HepG2 (cell line): ENCODE data around the gene TATDN2. TPM values are rescaled to one million over a fixed set of nuclear protein-coding genes. Genes with fewer than 3 reads are reported as not detected.

Experiments
- BRF2 ChIP-seq: sonication (generic); formaldehyde crosslinking; IDR thresholded peaks from 2 replicates; pipeline ENCODE4 v1.8.1; 2022; ENCODE audit warnings: mild to moderate bottlenecking, missing genetic modification reagents
- EEA1 ChIP-seq: sonication (generic); formaldehyde crosslinking; IDR thresholded peaks from 2 replicates; pipeline ENCODE4 v1.5.1; 2020; ENCODE audit warnings: mild to moderate bottlenecking, missing genetic modification reagents, borderline replicate concordance
- ELF1 ChIP-seq: sonication (generic); formaldehyde crosslinking; IDR thresholded peaks from 2 replicates; pipeline ENCODE4 v1.4.0; 2020; ENCODE audit warnings: missing genetic modification reagents
- FOXO1 ChIP-seq: sonication (generic); formaldehyde crosslinking; IDR thresholded peaks from 2 replicates; pipeline ENCODE4 v1.4.0; 2020; ENCODE audit warnings: missing genetic modification reagents
- GABPB1 ChIP-seq: IDR thresholded peaks from 2 replicates; pipeline ENCODE4 v1.6.1; 2016; ENCODE audit warnings: mild to moderate bottlenecking, missing genetic modification reagents, moderate library complexity, missing compliant biosample characterization
- HNRNPK ChIP-seq: fragments of 200-400 bp; formaldehyde crosslinking; IDR thresholded peaks from 2 replicates; pipeline ENCODE4 v1.6.1; 2018; ENCODE audit warnings: low read length, low read depth, moderate library complexity, mild to moderate bottlenecking; ENCODE audit not compliant: poor library complexity, severe bottlenecking
- PCBP2 ChIP-seq: fragments of 200-400 bp; formaldehyde crosslinking; optimal IDR thresholded peaks from 2 replicates; pipeline ENCODE3; 2018; ENCODE audit warnings: low read length, low read depth; ENCODE audit not compliant: poor library complexity, severe bottlenecking
- PRPF4 ChIP-seq: fragments of 200-400 bp; formaldehyde crosslinking; IDR thresholded peaks from 2 replicates; pipeline ENCODE4 v1.6.1; 2016; ENCODE audit warnings: low read length, low read depth; ENCODE audit not compliant: poor library complexity, severe bottlenecking
- RFXANK ChIP-seq: IDR thresholded peaks from 2 replicates; pipeline ENCODE4 v1.6.1; 2016
- ZKSCAN8 ChIP-seq: IDR thresholded peaks from 2 replicates; pipeline ENCODE4 v1.6.1; 2016; ENCODE audit warnings: borderline replicate concordance, missing genetic modification reagents, missing compliant biosample characterization
- ZNF10 ChIP-seq: sonication (generic); formaldehyde crosslinking; IDR thresholded peaks from 2 replicates; pipeline ENCODE4 v1.4.0; 2020; ENCODE audit warnings: mild to moderate bottlenecking, low read depth, missing genetic modification reagents, borderline replicate concordance
- ZNF101 ChIP-seq: sonication (generic); formaldehyde crosslinking; IDR thresholded peaks from 2 replicates; pipeline ENCODE4 v1.4.0; 2020; ENCODE audit warnings: mild to moderate bottlenecking, low read depth, missing genetic modification reagents, borderline replicate concordance
- ZNF17 ChIP-seq: sonication (generic); formaldehyde crosslinking; IDR thresholded peaks from 2 replicates; pipeline ENCODE4 v1.5.0; 2020; ENCODE audit warnings: mild to moderate bottlenecking, missing genetic modification reagents
- ZNF292 ChIP-seq: sonication (generic); formaldehyde crosslinking; IDR thresholded peaks from 2 replicates; pipeline ENCODE4 v1.8.1; 2022; ENCODE audit warnings: mild to moderate bottlenecking, low read depth, missing genetic modification reagents, borderline replicate concordance
- ZNF343 ChIP-seq: sonication (generic); formaldehyde crosslinking; IDR thresholded peaks from 2 replicates; pipeline ENCODE4 v1.4.0; 2020; ENCODE audit warnings: mild to moderate bottlenecking, missing genetic modification reagents
- ZNF451 ChIP-seq: sonication (generic); formaldehyde crosslinking; IDR thresholded peaks from 2 replicates; pipeline ENCODE4 v1.5.0; 2020; ENCODE audit warnings: mild to moderate bottlenecking, missing genetic modification reagents
- ZNF512 ChIP-seq: sonication (generic); formaldehyde crosslinking; IDR thresholded peaks from 2 replicates; pipeline ENCODE4 v1.4.0; 2020; ENCODE audit warnings: mild to moderate bottlenecking, missing genetic modification reagents
- ZNF614 ChIP-seq: IDR thresholded peaks from 2 replicates; pipeline ENCODE4 v1.6.1; 2018; ENCODE audit warnings: missing biosample characterization, missing genetic modification reagents, inconsistent platforms, borderline replicate concordance
- ZNF703 ChIP-seq: sonication (generic); formaldehyde crosslinking; IDR thresholded peaks from 2 replicates; pipeline ENCODE4 v1.5.1; 2020; ENCODE audit warnings: missing genetic modification reagents, mild to moderate bottlenecking, moderate library complexity, borderline replicate concordance
- ZNF879 ChIP-seq: sonication (generic); formaldehyde crosslinking; IDR thresholded peaks from 2 replicates; pipeline ENCODE4 v1.8.1; 2023; ENCODE audit warnings: missing genetic modification reagents
- polyA plus RNA-seq, 8 experiments: library from polyadenylated mRNA; depleted of rRNA in 3 of 8; stranded (reverse) in 7 of 8; unstranded in 1 of 8; fragments of >200 nt; fragmentation: Illumina TruSeq in 4 of 8; extraction: Trizol in 4 of 8; gene quantifications; 2 replicates each; pipeline versions ENCODE4 v1.2.1 to v1.2.3, GENCODE V29; 2011 to 2016; ENCODE audit warnings: low read depth in 4 of 8, missing spikeins in 1 of 8, mixed read lengths in 1 of 8; ENCODE audit not compliant: insufficient read depth in 1 of 8
- total RNA-seq, 5 experiments: library from RNA; depleted of rRNA; stranded (reverse); fragments of >200 nt; fragmentation: Illumina TruSeq; extraction: Trizol; gene quantifications; 2 replicates each; pipeline ENCODE4 v1.2.3, GENCODE V29; 2016; ENCODE audit warnings: low read depth in 1 of 5
- TF ChIP-seq, protein P1 (sequence below): sonication (generic); formaldehyde crosslinking; IDR thresholded peaks from 2 replicates; pipeline ENCODE4 v1.5.1; 2020; ENCODE audit warnings: mild to moderate bottlenecking, missing genetic modification reagents, borderline replicate concordance
- TF ChIP-seq, protein P2 (sequence below): sonication (generic); formaldehyde crosslinking; IDR thresholded peaks from 2 replicates; pipeline ENCODE4 v1.8.0; 2022; ENCODE audit warnings: missing genetic modification reagents, mild to moderate bottlenecking, inconsistent platforms, borderline replicate concordance
- TF ChIP-seq, protein P3 (sequence below): IDR thresholded peaks from 2 replicates; pipeline ENCODE4 v1.6.1; 2016; ENCODE audit warnings: low read depth, borderline replicate concordance

Gene TATDN2
- total and polyA plus RNA-seq, 2 of the 13 experiments (the other 11 are each of a cell fraction or from before 2014, with no cell fraction given): 12.1 to 21.9 TPM

GRCh38 chr3:10223676-10224639 lies 24.3 kb upstream of the TATDN2 start (continued):
- TF ChIP-seq ZNF512 (no peak), PCBP2 (no peak), RFXANK (CRISPR knock-in tag) (no peak), FOXO1 (CRISPR knock-in tag) (peak; percentile 24; the same call in 1 of the 2 replicates), ZNF614 (no peak), HNRNPK (no peak), ZKSCAN8 (no peak; the same call in 1 of the 2 replicates), ZNF343 (CRISPR knock-in tag) (no peak), ELF1 (CRISPR knock-in tag) (0 out of 2 replicates have a peak, but pooled peaks have one; percentile 19), ZNF451 (CRISPR knock-in tag) (no peak), ZNF292 (CRISPR knock-in tag) (0 out of 2 replicates have a peak, but pooled peaks have one; percentile 27), PRPF4 (no peak), ZNF703 (CRISPR knock-in tag) (no peak), BRF2 (CRISPR knock-in tag) (no peak), ZNF17 (no peak), ZNF10 (no peak), GABPB1 (no peak), EEA1 (CRISPR knock-in tag) (no peak), ZNF879 (CRISPR knock-in tag) (no peak), ZNF101 (no peak)
- TF ChIP-seq, protein P1, sequence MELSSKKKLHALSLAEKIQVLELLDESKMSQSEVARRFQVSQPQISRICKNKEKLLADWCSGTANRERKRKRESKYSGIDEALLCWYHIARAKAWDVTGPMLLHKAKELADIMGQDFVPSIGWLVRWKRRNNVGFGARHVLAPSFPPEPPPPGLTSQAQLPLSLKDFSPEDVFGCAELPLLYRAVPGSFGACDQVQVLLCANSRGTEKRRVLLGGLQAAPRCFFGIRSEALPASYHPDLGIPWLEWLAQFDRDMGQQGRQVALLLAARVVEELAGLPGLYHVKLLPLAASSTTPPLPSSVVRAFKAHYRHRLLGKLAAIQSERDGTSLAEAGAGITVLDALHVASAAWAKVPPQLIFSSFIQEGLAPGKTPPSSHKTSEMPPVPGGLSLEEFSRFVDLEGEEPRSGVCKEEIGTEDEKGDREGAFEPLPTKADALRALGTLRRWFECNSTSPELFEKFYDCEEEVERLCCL (CRISPR knock-in tag): no peak; the same call in 1 of the 2 replicates
- TF ChIP-seq, protein P2, sequence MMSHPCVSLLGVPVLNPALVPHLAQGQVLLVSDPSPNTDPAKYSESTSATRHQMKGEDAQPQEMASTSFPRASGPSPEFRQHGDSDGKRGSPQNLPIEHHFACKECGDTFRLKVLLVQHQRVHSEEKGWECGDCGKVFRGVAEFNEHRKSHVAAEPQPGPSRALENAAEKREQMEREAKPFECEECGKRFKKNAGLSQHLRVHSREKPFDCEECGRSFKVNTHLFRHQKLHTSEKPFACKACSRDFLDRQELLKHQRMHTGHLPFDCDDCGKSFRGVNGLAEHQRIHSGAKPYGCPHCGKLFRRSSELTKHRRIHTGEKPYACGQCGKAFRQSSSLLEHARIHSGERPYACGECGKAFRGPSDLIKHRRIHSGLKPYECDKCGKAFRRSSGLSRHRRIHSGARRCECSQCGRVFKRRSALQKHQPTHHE (CRISPR knock-in tag): peak; percentile 36; the same call in 1 of the 2 replicates
- TF ChIP-seq, protein P3, sequence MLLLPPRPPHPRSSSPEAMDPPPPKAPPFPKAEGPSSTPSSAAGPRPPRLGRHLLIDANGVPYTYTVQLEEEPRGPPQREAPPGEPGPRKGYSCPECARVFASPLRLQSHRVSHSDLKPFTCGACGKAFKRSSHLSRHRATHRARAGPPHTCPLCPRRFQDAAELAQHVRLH (CRISPR knock-in tag): no peak
